OCI-LY1 (cell line): Measurements from ENCODE around the gene OR1A1.
"Not testable (repeated sequence)": the region's sequence is repeated elsewhere in the genome, so short reads cannot be mapped to it uniquely, and the experiment has no call there.

Experiments
- CTCF ChIP-seq: fragments of 200-600 bp; sonication (generic), shearing (Covaris generic); IDR thresholded peaks from 2 replicates; pipeline ENCODE4 v1.5.1; 2017; ENCODE audit warnings: mild to moderate bottlenecking, antibody characterized with exemption, low read length, moderate library complexity, mixed read lengths
- EZH2 ChIP-seq: fragments of 200-600 bp; sonication (generic), shearing (Covaris generic); IDR thresholded peaks from 2 replicates; pipeline ENCODE4 v1.8.0; 2017; ENCODE audit warnings: borderline replicate concordance, mixed run types, mild to moderate bottlenecking, antibody characterized with exemption, low read length, moderate library complexity, mixed read lengths

GRCh38 chr17:3232300-3232699, 24.8 kb downstream of the OR1A1 start:
- TF ChIP-seq CTCF, EZH2: not testable (repeated sequence)
